ENCODE data around the gene REV1. TPM values are rescaled to one million over a fixed set of nuclear protein-coding genes. Genes with fewer than 3 reads are reported as not detected.
A peak's percentile ranks its signal among the peaks of the same experiment; 100 is the strongest.

The REV1 gene
- polyA plus RNA-seq, 3 donors = 6.5 to 39.9 (median 9.5) TPM

GRCh38 chr2:99492721-99493120 is 2.9 kb upstream of the REV1 start:
- no peak overlapping the region for H3K27ac Mint-ChIP-seq
- H3K27me3 ChIP-seq (ENCODE audit: control insufficient read depth in 2 of 2, insufficient read depth in 2 of 2, low read length in 2 of 2) = no peaks in the 10 kb centered on the region
- peaks cover 0 to 3% (median 0%) of the 10 kb centered on the region in 7 donors for H3K9me3 Mint-ChIP-seq
- no peaks in the 10 kb centered on the region for H3K9me3 ChIP-seq (replicated peaks in 1 of 2; ENCODE audit: control insufficient read depth in 1 of 2, insufficient read depth in 1 of 2, low read length in 2 of 2)
- TF ChIP-seq, protein P1, sequence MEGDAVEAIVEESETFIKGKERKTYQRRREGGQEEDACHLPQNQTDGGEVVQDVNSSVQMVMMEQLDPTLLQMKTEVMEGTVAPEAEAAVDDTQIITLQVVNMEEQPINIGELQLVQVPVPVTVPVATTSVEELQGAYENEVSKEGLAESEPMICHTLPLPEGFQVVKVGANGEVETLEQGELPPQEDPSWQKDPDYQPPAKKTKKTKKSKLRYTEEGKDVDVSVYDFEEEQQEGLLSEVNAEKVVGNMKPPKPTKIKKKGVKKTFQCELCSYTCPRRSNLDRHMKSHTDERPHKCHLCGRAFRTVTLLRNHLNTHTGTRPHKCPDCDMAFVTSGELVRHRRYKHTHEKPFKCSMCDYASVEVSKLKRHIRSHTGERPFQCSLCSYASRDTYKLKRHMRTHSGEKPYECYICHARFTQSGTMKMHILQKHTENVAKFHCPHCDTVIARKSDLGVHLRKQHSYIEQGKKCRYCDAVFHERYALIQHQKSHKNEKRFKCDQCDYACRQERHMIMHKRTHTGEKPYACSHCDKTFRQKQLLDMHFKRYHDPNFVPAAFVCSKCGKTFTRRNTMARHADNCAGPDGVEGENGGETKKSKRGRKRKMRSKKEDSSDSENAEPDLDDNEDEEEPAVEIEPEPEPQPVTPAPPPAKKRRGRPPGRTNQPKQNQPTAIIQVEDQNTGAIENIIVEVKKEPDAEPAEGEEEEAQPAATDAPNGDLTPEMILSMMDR (IDR thresholded peaks at IDR 0.05) = no peak
- DNase-seq = no peak
- peaks cover 16 to 25% of the 10 kb centered on the region in 2 donors for H3K4me1 ChIP-seq (ENCODE audit: control insufficient read depth in 1 of 2, insufficient read depth in 2 of 2, low read length in 2 of 2)
- peaks cover 15% of the 10 kb centered on the region for H3K4me1 Mint-ChIP-seq
- peaks cover 0 to 10% (median 7%) of the 10 kb centered on the region in 3 donors for H3K27me3 Mint-ChIP-seq (ENCODE audit: low read depth in 3 of 3)
- peaks cover 16% of the 10 kb centered on the region for H3K79me2 ChIP-seq (ENCODE audit: insufficient read depth, low read length)
- no peak overlapping the region for H3K4me2 ChIP-seq (replicated peaks; ENCODE audit: extremely low read depth, low read length, poor library complexity, severe bottlenecking)
- no peaks in the 10 kb centered on the region for H3K36me3 Mint-ChIP-seq
- H3K4me3 Mint-ChIP-seq = no peak overlapping the region
- H3K4me3 ChIP-seq (replicated peaks in 1 of 3; ENCODE audit: low read depth in 2 of 3, low read length in 3 of 3) = no peak overlapping the region
- no peak overlapping the region for H3K9ac ChIP-seq (ENCODE audit: insufficient read depth, low read length, poor library complexity, severe bottlenecking)
- peaks cover 11% of the 10 kb centered on the region for H4K20me1 ChIP-seq (ENCODE audit: insufficient read depth, low read length)
- H3K36me3 ChIP-seq (replicated peaks in 1 of 2; ENCODE audit: control insufficient read depth in 1 of 2, insufficient read depth in 2 of 2, low read length in 2 of 2) = no peaks in the 10 kb centered on the region
- H3K27ac ChIP-seq (ENCODE audit: low read depth in 1 of 2, low read length in 2 of 2) = no peak overlapping the region
- intact Hi-C loops (cut with micrococcal nuclease) = loop anchor here in 1 of 2 donors (10.0 kb wide), 1 partner anchor 308 kb away; the partner anchor contains the start of genes MITD1 and MRPL30
- peak overlapping the region; percentile 11 for H2AFZ ChIP-seq (ENCODE audit: insufficient read depth, low read depth, low read length, poor library complexity, severe bottlenecking)

DNA sequence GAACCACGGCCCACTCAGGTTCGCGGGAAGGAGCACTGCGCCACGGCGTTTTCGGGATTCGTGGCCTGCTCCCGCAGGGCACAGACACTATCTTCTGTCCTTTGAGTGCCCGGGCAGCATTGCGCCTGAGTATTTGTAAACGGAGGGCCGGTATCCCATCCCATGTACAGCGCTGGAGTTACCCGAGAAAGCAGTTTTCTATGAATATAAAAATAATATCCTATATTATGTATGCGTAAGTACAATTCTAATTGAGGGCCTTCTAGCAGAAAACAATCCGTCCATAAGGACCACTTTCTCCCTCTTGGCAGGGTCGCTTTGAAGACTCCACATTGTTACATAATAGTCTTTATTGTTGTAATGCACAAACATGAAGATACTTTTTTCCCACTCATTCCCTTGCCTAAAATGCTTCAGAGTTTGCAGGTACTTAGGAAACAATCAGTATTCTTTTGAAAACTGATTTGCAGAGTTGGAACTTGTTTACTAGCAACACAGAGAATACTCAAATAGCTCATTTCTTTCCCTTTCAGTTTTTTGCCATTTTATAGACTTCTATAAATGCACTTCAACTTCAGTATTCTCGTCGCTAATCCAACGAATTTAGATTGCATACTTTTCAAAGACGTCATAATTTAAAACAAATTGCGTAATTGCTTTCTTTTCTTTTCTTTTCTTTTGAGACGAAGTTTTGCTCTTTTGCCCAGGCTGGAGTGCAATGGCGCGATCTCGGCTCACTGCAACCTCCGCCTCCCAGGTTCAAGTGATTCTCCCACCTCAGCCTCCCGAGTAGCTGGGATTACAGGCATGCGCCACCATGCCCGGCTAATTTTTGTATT is 1.0 kb upstream of the REV1 start:
- Mint-ChIP-seq H3K36me3 (no peaks in the 10 kb centered on the region), H3K27ac (peak overlapping the region; percentile 83 to 96 (median 94)), H3K4me3 (peak overlapping the region; percentile 91 to 92), H3K27me3 (ENCODE audit: low read depth in 3 of 3) (peaks cover 0 to 7% (median 2%) of the 10 kb centered on the region in 3 donors), H3K9me3 (peaks cover 0 to 3% (median 0%) of the 10 kb centered on the region in 7 donors), H3K4me1 (peaks cover 26% of the 10 kb centered on the region)
- Histone ChIP-seq H3K9ac (ENCODE audit: insufficient read depth, low read length, poor library complexity, severe bottlenecking) (peak overlapping the region; percentile 90), H3K27me3 (ENCODE audit: control insufficient read depth in 2 of 2, insufficient read depth in 2 of 2, low read length in 2 of 2) (no peaks in the 10 kb centered on the region), H3K79me2 (ENCODE audit: insufficient read depth, low read length) (peaks cover 34% of the 10 kb centered on the region), H3K4me2 (replicated peaks; ENCODE audit: extremely low read depth, low read length, poor library complexity, severe bottlenecking) (peak overlapping the region; percentile 93), H3K4me3 (replicated peaks in 1 of 3; ENCODE audit: low read depth in 2 of 3, low read length in 3 of 3) (peak overlapping the region; percentile 62 to 97 (median 95)), H3K27ac (ENCODE audit: low read depth in 1 of 2, low read length in 2 of 2) (peak overlapping the region; percentile 59 to 84), H3K36me3 (replicated peaks in 1 of 2; ENCODE audit: control insufficient read depth in 1 of 2, insufficient read depth in 2 of 2, low read length in 2 of 2) (no peaks in the 10 kb centered on the region), H2AFZ (ENCODE audit: insufficient read depth, low read depth, low read length, poor library complexity, severe bottlenecking) (peak overlapping the region; percentile 78), H4K20me1 (ENCODE audit: insufficient read depth, low read length) (peaks cover 18% of the 10 kb centered on the region), H3K4me1 (ENCODE audit: control insufficient read depth in 1 of 2, insufficient read depth in 2 of 2, low read length in 2 of 2) (peaks cover 19 to 26% of the 10 kb centered on the region in 2 donors), H3K9me3 (replicated peaks in 1 of 2; ENCODE audit: control insufficient read depth in 1 of 2, insufficient read depth in 1 of 2, low read length in 2 of 2) (no peaks in the 10 kb centered on the region)
- TF ChIP-seq, protein P1 (IDR thresholded peaks at IDR 0.05) = no peak
- intact Hi-C loops (cut with micrococcal nuclease) = loop anchor here in 1 of 2 donors (2.0 to 10.0 kb wide), 2 partner anchors 154 to 306 kb away; partner anchors contain the start of genes EIF5B, MITD1, MRPL30 and TXNDC9
- DNase-seq = no peak
- WGBS (ENCODE audit: insufficient coverage) = 10% methylated on average over 16 of the region's 31 CpGs
